Hematopoietic multipotent progenitor cell treated with erythropoietin and hydrocortisone succinate and interleukin-3 and kit ligand, for 15 days (in vitro differentiated cells): ENCODE measurements around the gene TRIML1.
"Not testable (repeated sequence)": the region's sequence is repeated elsewhere in the genome, so short reads cannot be mapped to it uniquely, and the experiment has no call there.

Source experiments
- DNase-seq: peaks from one replicate; pipeline ENCODE4 v3.0.0-alpha.2; 2015; ENCODE audit warnings: low spot score

Gene TRIML1

GRCh38 chr4:188154668-188155405 is 15.6 kb downstream of the TRIML1 start:
- no peak for DNase-seq

- DNase-seq = no peak
Measured at GRCh38 chr4:188158336-188158735, 19.1 kb downstream of the TRIML1 start.

DNA sequence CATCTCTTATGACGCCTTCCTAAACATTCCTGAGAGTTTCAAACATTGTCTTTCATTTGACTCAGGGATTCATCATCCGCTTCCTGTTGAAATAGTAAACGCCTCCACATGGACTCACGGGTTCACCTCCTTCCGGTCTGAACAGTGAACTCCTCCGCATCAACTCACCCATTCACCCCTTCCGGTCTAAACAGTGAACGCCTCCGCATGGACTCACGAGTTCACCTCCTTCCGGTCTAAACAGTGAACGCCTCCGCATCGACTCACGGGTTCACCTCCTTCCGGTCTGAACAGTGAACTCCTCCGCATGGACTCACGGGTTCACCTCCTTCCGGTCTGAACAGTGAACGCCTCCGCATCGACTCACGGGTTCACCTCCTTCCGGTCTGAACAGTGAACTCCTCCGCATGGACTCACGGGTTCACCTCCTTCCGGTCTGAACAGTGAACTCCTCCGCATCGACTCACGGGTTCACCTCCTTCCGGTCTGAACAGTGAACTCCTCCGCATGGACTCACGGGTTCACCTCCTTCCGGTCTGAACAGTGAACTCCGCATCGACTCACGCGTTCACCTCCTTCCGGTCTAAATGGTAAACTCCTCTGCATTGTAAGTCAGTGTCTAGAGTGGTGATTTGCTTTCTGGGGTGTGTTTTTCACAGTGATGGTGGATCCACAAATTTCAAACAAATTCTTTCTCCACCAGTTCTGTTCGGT is 20.4 kb downstream of the TRIML1 start:
- DNase-seq = not testable (repeated sequence)

GRCh38 chr4:188160406-188160805 is 21.2 kb downstream of the TRIML1 start:
- DNase-seq = no peak

DNA sequence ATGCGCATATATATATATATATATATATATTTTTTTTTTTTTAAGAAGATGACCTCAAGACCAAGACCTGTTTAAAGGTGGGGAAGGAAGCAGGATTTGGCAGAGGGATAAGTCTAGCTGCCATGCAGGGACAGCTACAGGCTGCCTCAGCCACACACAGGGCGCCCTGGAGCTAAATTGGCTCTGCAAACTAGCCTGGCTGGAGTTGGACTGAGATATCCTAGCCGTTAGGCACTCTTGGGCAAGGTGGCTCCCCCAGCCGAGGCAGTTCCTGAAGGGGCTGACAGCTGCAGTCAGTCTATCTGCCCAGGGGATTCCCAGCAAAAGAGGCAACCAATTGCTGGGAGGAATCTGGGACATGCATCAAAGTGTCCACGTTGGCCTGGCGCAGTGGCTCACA is 21.9 kb downstream of the TRIML1 start:
- DNase-seq = no peak

GRCh38 chr4:188162698-188163097 is 23.5 kb downstream of the TRIML1 start:
- DNase-seq = no peak

- no peak for DNase-seq
Measured at GRCh38 chr4:188168726-188169373, 29.6 kb downstream of the TRIML1 start.

DNA sequence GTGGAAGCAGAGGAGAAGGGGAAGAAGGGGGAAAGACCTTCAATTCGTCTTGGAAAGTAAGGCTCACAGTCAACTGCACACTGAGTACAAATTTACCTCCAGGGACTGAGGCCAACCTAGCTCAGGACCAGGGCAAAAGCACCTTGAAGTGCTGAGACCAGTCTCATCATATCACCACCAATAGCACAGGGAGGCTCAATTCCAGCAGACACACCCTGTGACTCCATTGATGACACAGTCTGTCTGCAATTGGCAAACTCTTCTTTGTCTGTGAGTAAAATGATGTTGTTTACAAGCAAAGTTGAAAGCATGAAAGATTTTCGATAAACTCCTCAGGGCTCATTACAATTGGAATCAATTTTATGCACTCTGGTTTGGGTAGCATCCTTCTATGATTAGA is 32.3 kb downstream of the TRIML1 start:
- no peak for DNase-seq

GRCh38 chr4:188175288-188175687 is 36.0 kb downstream of the TRIML1 start:
- DNase-seq = no peak

DNA sequence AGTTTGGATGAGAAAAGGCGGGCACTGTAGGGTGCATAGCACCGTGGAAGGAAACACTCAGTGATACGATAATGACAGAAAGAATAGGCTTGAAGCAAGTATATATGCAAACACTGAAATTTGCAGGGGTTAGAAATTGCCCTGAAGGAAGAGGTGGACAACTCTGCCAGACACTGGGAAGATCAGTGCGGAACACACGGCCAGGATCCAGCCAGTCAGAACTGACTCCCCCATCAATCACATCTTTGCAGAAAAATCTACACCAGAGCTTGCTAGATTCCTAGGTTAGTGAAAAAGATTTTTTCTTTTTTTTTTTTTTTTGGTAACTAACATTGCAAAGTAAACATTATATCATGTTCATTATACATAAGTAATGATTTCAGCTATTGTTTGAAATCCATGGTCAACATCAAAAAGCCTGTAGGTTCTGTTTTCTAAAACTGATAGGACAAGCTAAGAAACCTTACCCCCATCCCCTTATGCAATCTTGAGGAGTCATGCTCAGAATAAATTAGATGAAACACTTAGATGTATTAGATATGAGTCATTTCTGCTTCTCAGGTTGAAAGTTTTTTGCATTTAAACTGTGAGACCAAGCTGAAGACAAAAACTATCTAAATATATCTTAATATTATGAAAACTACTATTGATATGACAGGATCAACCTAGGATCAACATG is 38.9 kb downstream of the TRIML1 start:
- no peak for DNase-seq

- DNase-seq = no peak
Measured at GRCh38 chr4:188178806-188179205, 39.6 kb downstream of the TRIML1 start.

DNA sequence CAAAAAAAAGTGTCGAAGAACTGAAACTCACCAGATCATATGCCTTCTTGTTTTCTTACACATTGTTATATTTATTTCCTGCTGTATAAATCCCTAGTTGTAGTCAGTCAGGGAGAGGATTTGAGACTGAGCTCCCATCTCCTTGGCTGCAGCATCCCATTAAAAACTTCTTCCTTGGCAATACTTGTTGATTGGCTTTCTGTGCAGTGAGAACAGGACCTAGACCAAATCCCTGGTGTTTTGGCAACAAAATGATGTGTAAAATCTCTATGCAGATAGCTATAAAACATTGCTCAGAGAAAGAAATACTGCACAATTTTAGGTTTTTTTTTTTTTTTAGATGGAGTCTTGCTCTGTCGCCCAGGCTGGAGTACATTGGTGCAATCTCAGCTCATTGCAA is 47.9 kb downstream of the TRIML1 start:
- no peak for DNase-seq

DNA sequence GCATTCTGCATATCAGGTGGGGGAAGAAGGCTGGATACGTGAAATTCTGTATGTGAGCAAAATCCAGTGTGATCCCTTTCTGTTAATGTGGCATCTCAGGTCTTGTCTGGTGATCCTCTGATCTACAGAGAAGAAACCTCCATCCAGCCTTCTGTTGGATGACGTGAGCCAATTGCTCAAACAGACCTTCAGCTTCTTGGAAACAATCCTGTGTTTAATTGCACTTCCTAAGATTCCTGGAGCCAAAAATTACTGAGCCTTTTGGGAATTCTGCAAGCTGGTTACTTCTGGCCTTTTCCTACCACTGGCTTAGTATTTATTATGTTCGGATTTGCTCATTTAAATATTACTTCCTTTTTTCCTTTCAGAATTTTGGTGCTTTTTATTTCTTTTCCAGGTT is 51.2 kb downstream of the TRIML1 start:
- DNase-seq = no peak

- no peak for DNase-seq
Measured at GRCh38 chr4:188194421-188194820, 55.2 kb downstream of the TRIML1 start.

- no peak for DNase-seq
Measured at GRCh38 chr4:188195389-188195985, 56.2 kb downstream of the TRIML1 start.

DNA sequence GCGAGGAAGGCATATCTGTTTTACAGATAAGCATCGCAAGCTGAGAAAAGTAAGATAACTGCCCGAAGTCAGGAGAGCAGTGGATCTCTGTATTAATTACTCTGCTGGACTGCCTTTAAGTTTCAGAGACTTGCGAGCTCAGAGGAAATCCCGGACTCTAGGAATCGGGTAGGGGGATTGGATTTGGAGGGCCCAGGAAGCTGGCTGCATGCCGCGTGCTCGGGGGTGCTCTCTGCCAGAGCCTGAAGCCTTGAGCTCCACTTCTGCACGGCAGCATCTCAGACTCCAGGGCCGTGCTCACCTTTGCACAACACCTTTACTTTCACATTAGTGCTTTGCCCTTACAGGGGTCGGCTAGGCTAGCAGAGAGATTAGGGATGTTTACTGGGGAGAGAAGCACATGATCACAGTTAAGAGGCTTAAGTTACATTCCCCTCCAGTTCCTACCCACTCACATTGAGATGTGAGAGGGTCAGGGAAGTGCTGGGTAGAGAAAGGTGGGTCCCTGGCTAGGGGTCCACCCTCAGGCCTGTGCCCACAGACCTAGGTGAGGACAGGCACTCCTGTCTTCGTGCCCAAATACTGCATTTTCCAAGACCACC is 57.0 kb downstream of the TRIML1 start:
- DNase-seq = no peak
